ENCODE data around the gene RPS6KA2. TPM values are rescaled to one million over a fixed set of nuclear protein-coding genes. Genes with fewer than 3 reads are reported as not detected.

RPS6KA2 gene
- total RNA-seq = 100 to 1,000 TPM in 2 of 4 donors, 10 to 100 TPM in 2; 43.9 to 161 (median 82.7) TPM

DNA sequence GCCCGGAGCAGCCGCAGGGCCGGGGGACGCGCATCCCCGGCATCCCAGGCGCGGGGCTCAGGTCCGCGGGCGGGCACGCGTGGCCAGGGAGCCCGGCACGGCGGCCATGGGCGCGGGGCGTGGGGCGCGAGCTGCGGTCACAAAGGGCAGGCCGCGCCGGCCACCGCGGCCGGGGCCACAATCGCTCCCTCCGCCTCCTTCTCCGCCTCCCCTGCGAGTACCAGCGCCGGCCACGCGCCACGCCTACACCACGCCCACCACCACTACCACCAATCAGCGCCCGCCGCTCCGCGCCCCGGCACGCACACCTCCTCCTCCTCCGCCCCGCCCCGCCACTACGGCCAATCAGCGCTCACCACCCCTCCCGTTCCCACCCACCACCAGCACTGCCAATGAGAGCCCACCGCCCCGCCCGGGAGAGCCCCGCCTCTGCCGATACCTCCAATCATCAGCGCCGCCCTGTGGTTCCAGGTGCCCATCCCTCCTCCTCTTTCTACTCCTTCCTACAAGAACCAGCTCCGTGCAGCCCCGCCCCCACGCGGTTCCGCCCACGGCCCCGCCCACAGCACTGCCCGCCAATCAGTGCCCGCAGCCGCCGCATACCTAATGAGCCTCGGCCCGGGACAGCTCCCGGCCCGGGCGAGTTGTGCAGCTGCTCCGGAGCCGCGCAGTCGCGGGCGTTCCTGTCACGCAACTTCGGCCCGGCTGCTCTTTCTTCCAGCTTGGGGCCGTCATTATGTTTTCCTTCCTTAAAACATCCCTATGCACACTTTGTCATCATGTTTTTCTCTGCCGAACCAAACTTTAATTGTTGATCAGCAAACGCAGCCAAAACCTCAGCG is at the start of gene RPS6KA2:
Gene RPS6KA2 (minus strand): TSS at position 219 of the 842 bp plus-strand sequence. CDS start 232 bp downstream, outside the sequence.
- TF ChIP-seq, protein P1, sequence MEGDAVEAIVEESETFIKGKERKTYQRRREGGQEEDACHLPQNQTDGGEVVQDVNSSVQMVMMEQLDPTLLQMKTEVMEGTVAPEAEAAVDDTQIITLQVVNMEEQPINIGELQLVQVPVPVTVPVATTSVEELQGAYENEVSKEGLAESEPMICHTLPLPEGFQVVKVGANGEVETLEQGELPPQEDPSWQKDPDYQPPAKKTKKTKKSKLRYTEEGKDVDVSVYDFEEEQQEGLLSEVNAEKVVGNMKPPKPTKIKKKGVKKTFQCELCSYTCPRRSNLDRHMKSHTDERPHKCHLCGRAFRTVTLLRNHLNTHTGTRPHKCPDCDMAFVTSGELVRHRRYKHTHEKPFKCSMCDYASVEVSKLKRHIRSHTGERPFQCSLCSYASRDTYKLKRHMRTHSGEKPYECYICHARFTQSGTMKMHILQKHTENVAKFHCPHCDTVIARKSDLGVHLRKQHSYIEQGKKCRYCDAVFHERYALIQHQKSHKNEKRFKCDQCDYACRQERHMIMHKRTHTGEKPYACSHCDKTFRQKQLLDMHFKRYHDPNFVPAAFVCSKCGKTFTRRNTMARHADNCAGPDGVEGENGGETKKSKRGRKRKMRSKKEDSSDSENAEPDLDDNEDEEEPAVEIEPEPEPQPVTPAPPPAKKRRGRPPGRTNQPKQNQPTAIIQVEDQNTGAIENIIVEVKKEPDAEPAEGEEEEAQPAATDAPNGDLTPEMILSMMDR (IDR thresholded peaks at IDR 0.05; ENCODE audit: low read depth) = no peak

GRCh38 chr6:166676270-166676860 is 49.3 kb upstream of the RPS6KA2 start:
- TF ChIP-seq, protein P1 (IDR thresholded peaks at IDR 0.05; ENCODE audit: low read depth) = no peak

GRCh38 chr6:166675736-166676135 is 48.7 kb upstream of the RPS6KA2 start:
- TF ChIP-seq, protein P1 (IDR thresholded peaks at IDR 0.05; ENCODE audit: low read depth) = no peak

- TF ChIP-seq, protein P1 (IDR thresholded peaks at IDR 0.05; ENCODE audit: low read depth) = no peak
Measured at GRCh38 chr6:166673309-166673708, 46.3 kb upstream of the RPS6KA2 start.

DNA sequence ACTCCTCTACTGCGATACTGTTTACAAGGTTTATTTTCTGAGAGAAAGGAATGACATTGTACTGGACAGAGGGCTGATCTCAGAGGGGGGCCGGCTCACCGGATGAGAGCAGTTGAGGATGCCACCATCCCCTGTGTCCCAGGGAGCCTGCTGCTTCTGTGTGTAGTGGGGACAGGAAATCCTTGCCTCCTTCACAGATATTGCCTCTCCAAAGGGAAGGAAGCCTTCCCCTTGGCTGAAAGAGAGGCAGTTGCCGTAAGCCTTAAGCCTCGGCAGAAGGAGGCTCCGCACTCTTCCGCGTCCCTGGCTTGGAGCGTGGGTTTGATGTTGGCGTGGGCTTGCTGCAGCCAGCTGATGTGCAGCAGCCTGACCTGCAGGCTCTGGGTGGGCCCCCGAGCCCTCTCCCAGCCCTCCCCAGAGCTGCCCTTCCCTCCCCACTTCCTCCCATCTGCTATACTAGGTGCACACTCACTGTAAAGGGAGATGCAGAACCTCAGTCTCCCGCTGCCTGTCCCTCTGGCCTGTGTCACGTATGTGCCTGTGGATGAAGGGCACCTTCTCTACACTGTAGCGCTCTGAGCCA is 45.7 kb upstream of the RPS6KA2 start:
- TF ChIP-seq, protein P1 (IDR thresholded peaks at IDR 0.05; ENCODE audit: low read depth) = no peak

DNA sequence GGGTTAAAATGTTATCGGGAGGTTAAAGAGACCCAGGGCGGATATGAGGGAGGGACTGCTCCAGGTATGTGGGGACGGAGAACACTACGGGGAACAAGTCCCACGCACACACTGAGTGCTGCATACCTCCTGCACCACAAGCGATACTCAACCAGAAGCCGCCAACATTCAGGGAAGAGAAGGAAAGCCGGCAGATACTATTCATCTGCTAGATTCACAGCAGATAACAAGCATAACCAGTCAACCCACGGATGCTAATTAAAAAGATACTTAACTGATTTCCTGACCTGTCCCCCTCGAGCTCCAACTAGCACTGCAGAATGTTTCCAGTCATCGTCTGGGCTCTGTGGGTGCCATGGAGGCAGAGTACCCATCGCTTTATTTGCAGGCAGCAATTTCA is 45.1 kb upstream of the RPS6KA2 start:
- TF ChIP-seq, protein P1 (IDR thresholded peaks at IDR 0.05; ENCODE audit: low read depth) = no peak

Data from subcutaneous adipose tissue (tissue), 4 donors.